HG02943 (cell line): ENCODE measurements around the gene NOTO.
A peak's percentile ranks its signal among the peaks of the same experiment; 100 is the strongest.

ENCODE experiments used
- ATAC-seq: cut with Tn5 transposase; IDR thresholded peaks from one replicate; pipeline ENCODE4 v1.9.1; 2021; ENCODE audit warnings: mild to moderate bottlenecking, low read depth, moderate library complexity; ENCODE audit not compliant: unreplicated experiment

Gene NOTO

GRCh38 chr2:73233154-73233931 is 31.0 kb downstream of the NOTO start, which contains the start of gene PRADC1:
TSS of gene PRADC1 (minus strand) at chr2:73233239. CDS start at chr2:73233160, 79 bp downstream.
- peak; percentile 88 for ATAC-seq

DNA sequence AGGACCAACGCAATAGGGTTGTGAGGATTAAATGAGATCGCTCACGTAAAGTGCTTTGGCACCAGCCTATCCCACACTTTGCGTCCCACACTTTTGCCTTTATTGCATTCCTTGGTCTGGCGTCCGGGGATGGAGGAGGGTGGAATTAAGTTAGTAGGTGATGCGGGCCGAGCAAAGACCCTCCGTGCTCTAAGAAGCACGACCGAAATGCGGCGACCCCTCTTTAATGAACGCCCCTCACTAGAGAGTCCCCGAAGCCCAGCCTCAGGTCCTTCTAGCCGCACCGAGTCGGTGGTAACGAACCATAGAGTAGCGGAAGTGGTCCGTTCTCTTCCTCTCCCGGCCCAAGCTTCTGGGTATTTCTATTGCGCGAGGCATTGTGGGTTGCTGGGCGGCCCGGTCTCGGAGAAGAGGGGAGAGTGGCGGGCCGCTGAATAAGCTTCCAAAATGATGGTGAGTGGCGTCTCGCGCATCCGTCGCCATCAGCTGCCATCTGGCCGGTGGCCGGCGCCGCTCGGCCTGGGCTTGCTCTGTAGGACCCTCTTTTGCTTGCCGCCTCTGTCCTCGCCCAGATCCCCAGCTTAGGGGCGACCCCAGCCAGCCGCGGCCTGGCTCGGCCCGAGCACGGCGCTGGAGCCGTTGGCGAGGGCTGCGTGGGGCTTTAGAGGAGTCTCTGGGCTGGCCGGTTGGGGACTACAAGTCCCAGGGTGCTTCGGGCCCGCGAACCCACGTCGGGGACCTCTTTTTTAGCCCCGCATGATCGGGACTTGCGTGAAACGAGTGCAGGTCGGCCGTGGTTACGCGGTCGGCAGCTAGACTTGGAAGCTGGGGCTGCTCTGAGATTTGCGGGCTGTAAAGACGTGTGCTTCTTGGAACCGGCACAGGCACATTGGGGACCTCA is 31.8 kb downstream of the NOTO start, which contains the start of gene CCT7:
TSS of gene CCT7 (plus strand) at position 377 of the 901 bp plus-strand sequence. CDS start at position 448, 71 bp downstream.
- peak; percentile 55 for ATAC-seq

- ATAC-seq, result no peak
Measured at GRCh38 chr2:73235315-73236028, 33.1 kb downstream of the NOTO start.

- no peak for ATAC-seq
Measured at GRCh38 chr2:73237168-73237567, 34.8 kb downstream of the NOTO start.

- ATAC-seq, result no peak
Measured at GRCh38 chr2:73238149-73238548, 35.8 kb downstream of the NOTO start.

- no peak for ATAC-seq
Measured at GRCh38 chr2:73238976-73239375, 36.6 kb downstream of the NOTO start.

DNA sequence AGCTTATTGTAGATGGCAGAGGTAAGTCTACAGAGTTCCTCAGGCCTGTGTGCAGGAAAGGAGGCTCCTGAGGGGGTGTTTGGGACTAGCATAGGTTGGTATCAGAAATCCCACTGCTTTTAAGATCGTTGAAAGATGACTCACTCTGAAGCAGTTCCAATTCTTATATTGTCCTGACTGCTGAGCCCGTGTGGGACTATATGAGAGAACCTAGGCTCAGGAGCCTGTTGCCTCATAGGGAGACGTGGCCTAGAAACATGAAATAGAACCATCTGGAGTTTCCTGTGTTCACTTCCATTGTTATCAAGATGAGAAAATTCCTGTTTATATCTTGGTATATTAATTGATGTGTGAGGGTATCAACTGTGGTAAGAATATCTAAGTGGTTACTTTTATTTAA is 37.4 kb downstream of the NOTO start:
- no peak for ATAC-seq

DNA sequence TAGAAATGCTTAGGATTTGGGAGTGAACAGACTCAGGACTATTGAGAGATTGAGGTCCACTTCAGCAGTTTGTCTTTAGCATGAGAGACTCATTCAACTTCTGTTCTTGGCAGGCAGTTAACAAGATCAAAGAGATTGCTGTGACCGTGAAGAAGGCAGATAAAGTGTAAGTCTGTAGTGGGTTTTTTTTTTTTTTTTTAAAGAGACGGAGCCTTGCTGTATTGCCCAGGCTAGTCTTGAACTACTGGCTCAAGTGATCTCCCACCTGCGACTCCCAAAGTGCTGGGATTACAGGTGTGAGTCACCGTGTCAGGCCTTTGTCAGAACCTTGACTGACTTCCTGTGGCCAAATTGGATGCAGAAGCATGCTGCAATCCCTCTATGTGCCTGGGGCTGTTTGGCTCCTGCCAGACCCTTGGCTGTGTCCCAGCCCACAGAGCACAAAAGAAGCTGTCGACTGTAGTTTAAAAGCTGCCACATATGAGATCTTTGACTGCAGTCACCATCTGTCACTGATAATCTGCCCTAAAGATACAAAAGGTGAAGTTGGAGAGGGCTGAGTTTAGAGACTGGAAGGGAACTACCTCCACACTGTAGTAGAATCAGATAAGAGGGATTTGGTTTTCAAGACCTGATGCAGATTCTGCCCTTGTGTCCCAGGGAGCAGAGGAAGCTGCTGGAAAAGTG is 41.7 kb downstream of the NOTO start:
- no peak for ATAC-seq

DNA sequence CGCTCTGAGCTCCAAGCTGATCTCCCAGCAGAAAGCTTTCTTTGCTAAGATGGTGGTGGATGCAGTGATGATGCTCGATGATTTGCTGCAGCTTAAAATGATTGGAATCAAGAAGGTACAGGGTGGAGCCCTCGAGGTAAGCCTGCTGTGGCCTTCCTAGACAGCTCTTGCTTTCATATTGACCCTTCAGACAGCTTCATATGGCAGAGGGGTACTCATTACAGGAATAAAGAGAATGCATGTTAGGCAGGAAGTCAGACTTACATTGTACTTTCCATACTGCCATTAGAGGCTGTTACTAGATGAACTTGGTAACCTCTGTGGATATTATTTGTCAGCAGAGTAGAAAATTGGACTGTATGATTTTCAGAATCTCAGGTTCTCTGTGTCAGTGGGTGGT is 42.2 kb downstream of the NOTO start:
- ATAC-seq, result no peak

- no peak for ATAC-seq
Measured at GRCh38 chr2:73246850-73247249, 44.5 kb downstream of the NOTO start.

- no peak for ATAC-seq
Measured at GRCh38 chr2:73249636-73250035, 47.3 kb downstream of the NOTO start.

- no peak for ATAC-seq
Measured at GRCh38 chr2:73250872-73251846, 48.8 kb downstream of the NOTO start.

DNA sequence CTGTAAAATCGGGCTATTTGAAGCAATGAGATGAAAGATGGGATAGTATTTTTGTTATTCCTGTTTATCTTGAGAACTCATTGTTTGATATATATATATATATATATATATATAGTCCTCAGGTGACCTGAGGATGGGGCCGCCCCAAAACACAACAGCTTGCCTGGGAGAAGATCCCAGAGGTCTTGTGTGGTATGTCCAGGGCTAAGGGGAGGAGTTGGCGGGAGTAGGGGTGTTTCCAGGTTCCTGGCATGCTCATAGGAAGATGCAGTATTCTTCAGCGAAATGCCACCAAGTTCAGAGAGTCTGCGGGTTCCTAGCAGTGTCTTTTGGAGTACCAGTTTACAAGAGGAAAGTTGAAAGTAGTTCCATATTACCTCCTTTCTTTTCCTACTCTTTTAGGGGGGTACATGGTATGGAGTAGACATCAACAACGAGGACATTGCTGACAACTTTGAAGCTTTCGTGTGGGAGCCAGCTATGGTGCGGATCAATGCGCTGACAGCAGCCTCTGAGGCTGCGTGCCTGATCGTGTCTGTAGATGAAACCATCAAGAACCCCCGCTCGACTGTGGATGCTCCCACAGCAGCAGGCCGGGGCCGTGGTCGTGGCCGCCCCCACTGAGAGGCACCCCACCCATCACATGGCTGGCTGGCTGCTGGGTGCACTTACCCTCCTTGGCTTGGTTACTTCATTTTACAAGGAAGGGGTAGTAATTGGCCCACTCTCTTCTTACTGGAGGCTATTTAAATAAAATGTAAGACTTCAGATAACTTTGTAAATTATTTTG is 50.1 kb downstream of the NOTO start:
- ATAC-seq, result no peak

- ATAC-seq, result no peak
Measured at GRCh38 chr2:73253400-73253799, 51.0 kb downstream of the NOTO start.

GRCh38 chr2:73253901-73254300 is 51.5 kb downstream of the NOTO start:
- no peak for ATAC-seq

DNA sequence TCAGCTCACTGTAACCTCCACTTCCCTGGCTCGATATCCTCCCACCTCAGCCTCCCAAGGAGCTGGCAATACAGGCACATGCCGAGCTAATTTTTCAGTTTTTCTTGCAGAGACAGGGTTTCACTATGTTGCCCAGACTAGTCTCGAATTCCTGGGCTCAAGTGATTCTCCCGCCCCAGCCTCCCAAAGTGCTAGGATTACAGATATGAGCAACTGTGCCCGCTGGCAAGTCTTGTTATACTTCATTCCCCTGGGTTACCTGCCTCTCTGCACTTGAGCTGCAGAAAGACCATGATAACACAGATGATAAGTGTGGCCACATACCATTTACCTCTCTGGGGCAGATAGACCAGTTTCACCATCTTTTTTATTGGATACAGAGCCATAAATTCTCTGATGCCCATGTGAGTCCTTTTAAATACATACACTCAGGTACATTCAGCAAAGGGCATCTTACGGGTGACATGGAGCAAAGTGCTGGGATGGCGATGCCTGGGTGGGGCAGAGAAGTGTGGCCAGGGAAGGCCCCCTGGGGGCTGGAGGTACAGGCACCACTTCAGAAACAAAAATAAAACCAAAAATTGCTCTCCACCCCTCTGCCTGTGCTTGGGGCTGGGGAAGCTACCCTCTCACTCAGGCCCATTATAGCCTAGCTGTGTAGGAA is 52.1 kb downstream of the NOTO start:
- no peak for ATAC-seq

DNA sequence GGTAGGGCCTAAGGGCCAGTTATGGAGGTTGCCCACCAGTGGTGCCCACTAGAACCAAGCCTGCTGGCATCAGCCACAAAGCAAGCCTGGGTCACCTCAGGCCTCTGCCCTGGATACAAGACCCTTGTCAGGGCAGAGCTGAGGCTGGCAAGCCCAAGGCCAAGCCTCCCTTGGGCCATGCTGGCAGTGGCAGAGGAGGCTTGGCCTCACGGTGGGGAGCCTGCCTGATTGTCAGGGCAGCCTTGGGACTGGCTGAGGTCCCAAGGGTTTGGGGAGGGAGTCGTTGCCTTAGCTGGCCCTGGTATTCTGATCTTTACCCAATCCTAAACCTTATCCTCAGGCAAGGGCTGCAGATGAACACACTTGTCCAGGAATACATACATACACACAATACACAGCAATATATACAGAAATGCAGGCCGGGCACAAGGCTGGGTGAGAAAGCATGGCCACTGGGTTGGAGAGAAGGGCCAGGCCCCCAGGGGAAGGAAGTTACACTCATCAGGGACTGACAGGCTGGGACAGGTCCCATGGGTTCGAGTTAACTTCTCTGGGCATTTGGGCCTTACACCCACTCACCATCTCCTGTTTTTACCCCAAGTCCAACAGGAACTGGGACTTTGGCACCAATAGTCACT is 52.8 kb downstream of the NOTO start:
- no peak for ATAC-seq
